Erythroblast (primary cell): Measurements from ENCODE around the gene RWDD1.

Experiments
- GATA1 ChIP-seq: IDR thresholded peaks from 2 replicates; pipeline ENCODE4 v1.6.1; 2011; ENCODE audit warnings: low read depth, mild to moderate bottlenecking, control low read depth, low read length, moderate library complexity
- POLR2A ChIP-seq: IDR thresholded peaks from 2 replicates; pipeline ENCODE4 v1.6.1; 2011; ENCODE audit warnings: mild to moderate bottlenecking, low read length

DNA sequence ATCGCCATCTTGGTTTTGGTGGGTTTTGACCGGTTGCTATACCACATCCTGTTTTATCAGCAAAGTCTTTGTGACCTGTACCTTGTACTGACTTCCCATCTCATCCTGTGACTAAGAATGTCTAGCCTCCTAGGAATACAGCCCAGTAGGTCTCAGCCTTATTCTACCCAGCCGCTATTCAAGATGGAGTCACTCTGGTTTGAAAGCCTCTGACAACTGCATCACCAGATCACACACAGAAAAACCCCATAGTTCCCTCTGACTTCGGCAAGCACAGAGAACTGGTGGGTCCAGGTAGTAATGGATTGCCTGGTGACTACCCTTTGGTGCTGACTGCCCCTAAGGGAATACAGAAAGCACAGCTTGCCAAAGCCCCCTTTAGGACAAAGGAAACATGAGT, 34.6 kb downstream of the RWDD1 start:
- TF ChIP-seq POLR2A (no peak), GATA1 (no peak)
